Keratinocyte (primary cell): ENCODE results near the gene KLHL2. TPM values are rescaled to one million over a fixed set of nuclear protein-coding genes. Genes with fewer than 3 reads are reported as not detected.

ENCODE experiments used
- DNase-seq: peaks from one replicate; pipeline ENCODE4 v3.0.0-alpha.2; 2011; ENCODE audit warnings: low read depth, missing footprints, low spot score
- FAIRE-seq: peaks from 2 replicates; lab custom pipeline; 2011; peaks lifted over from hg19 to GRCh38; lab: Jason Lieb, UNC
- H2AFZ ChIP-seq: 2 replicates; pipeline ENCODE4 v1.6.0; 2012; ENCODE audit warnings: low read length, control low read depth, inconsistent platforms; ENCODE audit not compliant: control insufficient read depth
- H3K27ac ChIP-seq: 2 replicates; pipeline ENCODE4 v1.5.1; 2011; ENCODE audit warnings: low read length; ENCODE audit not compliant: control insufficient read depth, insufficient read depth
- H3K27me3 ChIP-seq: 3 replicates; pipeline ENCODE4 v1.6.0; 2011; ENCODE audit warnings: low read length; ENCODE audit not compliant: control insufficient read depth, insufficient read depth; ENCODE audit errors: extremely low read depth
- H3K36me3 ChIP-seq, 2 experiments: 2 replicates in 1 of 2; 3 replicates in 1 of 2; pipeline ENCODE4 v1.5.1; 2011; ENCODE audit warnings: low read length in 2 of 2, mild to moderate bottlenecking in 1 of 2; ENCODE audit not compliant: control insufficient read depth in 2 of 2, insufficient read depth in 2 of 2; ENCODE audit errors: extremely low read depth in 1 of 2
- H3K4me1 ChIP-seq: 3 replicates; pipeline ENCODE4 v1.5.1; 2011; ENCODE audit warnings: low read length; ENCODE audit not compliant: control insufficient read depth, insufficient read depth; ENCODE audit errors: extremely low read depth
- H3K4me2 ChIP-seq: 3 replicates; pipeline ENCODE4 v1.6.0; 2011; ENCODE audit warnings: low read depth, low read length; ENCODE audit not compliant: control insufficient read depth, insufficient read depth; ENCODE audit errors: extremely low read depth
- H3K4me3 ChIP-seq, 3 experiments: fragments of 200-600 bp in 1 of 3; sonication (generic) in 1 of 3; 2 replicates in 2 of 3; 3 replicates in 1 of 3; pipeline ENCODE4 v1.5.1; 2011 to 2016; ENCODE audit warnings: low read length in 3 of 3, mild to moderate bottlenecking in 3 of 3, control low read depth in 2 of 3, inconsistent platforms in 1 of 3, low read depth in 1 of 3, mixed read lengths in 1 of 3, mixed run types in 1 of 3, moderate library complexity in 1 of 3; ENCODE audit not compliant: control insufficient read depth in 2 of 3, insufficient read depth in 2 of 3; ENCODE audit errors: extremely low read depth in 1 of 3
- H3K79me2 ChIP-seq: 2 replicates; pipeline ENCODE4 v1.6.0; 2012; ENCODE audit warnings: low read length; ENCODE audit not compliant: control insufficient read depth, insufficient read depth
- H3K9ac ChIP-seq: 3 replicates; pipeline ENCODE4 v1.6.0; 2011; ENCODE audit warnings: low read length; ENCODE audit not compliant: control insufficient read depth, insufficient read depth; ENCODE audit errors: extremely low read depth
- H3K9me1 ChIP-seq: 3 replicates; pipeline ENCODE4 v1.6.0; 2011; ENCODE audit warnings: low read length; ENCODE audit not compliant: control insufficient read depth, insufficient read depth; ENCODE audit errors: extremely low read depth
- H3K9me3 ChIP-seq: 2 replicates; pipeline ENCODE4 v1.5.1; 2012; ENCODE audit warnings: low read depth, low read length; ENCODE audit not compliant: control insufficient read depth
- H4K20me1 ChIP-seq: 3 replicates; pipeline ENCODE4 v1.6.0; 2011; ENCODE audit warnings: low read length; ENCODE audit not compliant: control insufficient read depth, insufficient read depth; ENCODE audit errors: extremely low read depth
- CTCF ChIP-seq, 3 experiments: IDR thresholded peaks in 1 of 3; conservative IDR thresholded peaks in 1 of 3; optimal IDR thresholded peaks in 1 of 3; 2 replicates in 2 of 3; 3 replicates in 1 of 3; pipeline versions ENCODE3 to v1.5.1; 2011; ENCODE audit warnings: low read length in 3 of 3, mild to moderate bottlenecking in 3 of 3, moderate library complexity in 2 of 3, control low read depth in 1 of 3, inconsistent platforms in 1 of 3; ENCODE audit not compliant: insufficient read depth in 2 of 3; ENCODE audit errors: extremely low read depth in 1 of 3
- EZH2 ChIP-seq: IDR thresholded peaks from one replicate; pipeline ENCODE4 v1.6.1; 2012; ENCODE audit warnings: inconsistent platforms, mild to moderate bottlenecking, low read length, moderate library complexity
- dilution Hi-C: fragments of 300-500 bp; cut with MboI; formaldehyde crosslinking; loops from one replicate; pipeline ENCODE4 v1.7.0; 2020; ENCODE audit warnings: low sequenced_read_pairs; ENCODE audit not compliant: extremely low pct_ligation_motif_present
- polyA plus RNA-seq, 5 experiments: library from polyadenylated mRNA; depleted of rRNA in 3 of 5; stranded (reverse) in 3 of 5; stranded (forward) in 1 of 5; unstranded in 1 of 5; fragments of >200 nt; gene quantifications; 1 replicate in 1 of 5; 2 replicates in 3 of 5; 3 replicates in 1 of 5; pipeline versions ENCODE4 v1.2.1 to v1.2.3, GENCODE V29; 2011 to 2012; ENCODE audit warnings: missing spikeins in 2 of 5, low read depth in 1 of 5, low replicate concordance in 1 of 5

The KLHL2 gene
- polyA plus RNA-seq, 1 donor (not counting 4 experiments of a cell fraction or from before 2014, with no cell fraction given): 18.5 TPM

GRCh38 chr4:165294907-165295306 is 87.5 kb downstream of the KLHL2 start:
- Histone ChIP-seq H3K9ac (no peak overlapping the region), H3K27me3 (no peaks in the 10 kb centered on the region), H3K4me1 (no peaks in the 10 kb centered on the region), H4K20me1 (no peaks in the 10 kb centered on the region), H3K79me2 (peaks cover 1% of the 10 kb centered on the region), H3K4me3 (no peak overlapping the region), H3K9me1 (peaks cover 3% of the 10 kb centered on the region), H3K4me2 (no peak overlapping the region), H3K9me3 (no peaks in the 10 kb centered on the region), H3K36me3 (peaks cover 0 to 6% of the 10 kb centered on the region in 2 experiments), H3K27ac (no peak overlapping the region), H2AFZ (no peak overlapping the region)
- TF ChIP-seq CTCF (optimal IDR thresholded peaks at IDR 0.05 in 1 of 3, IDR thresholded peaks at IDR 0.05 in 1 of 3, conservative IDR thresholded peaks at IDR 0.05 in 1 of 3; ENCODE audit: extremely low read depth in 1 of 3, insufficient read depth in 2 of 3, low read length in 3 of 3) (no peak), EZH2 (no peak)
- dilution Hi-C loops: no loop called here
- FAIRE-seq (no peak), DNase-seq (no peak)

- Histone ChIP-seq H4K20me1 (no peaks in the 10 kb centered on the region), H3K27me3 (no peaks in the 10 kb centered on the region), H3K36me3 (peaks cover 0 to 4% of the 10 kb centered on the region in 2 experiments), H3K9me3 (no peaks in the 10 kb centered on the region), H3K4me2 (no peak overlapping the region), H3K9ac (no peak overlapping the region), H3K79me2 (no peaks in the 10 kb centered on the region), H3K4me3 (no peak overlapping the region), H3K9me1 (no peaks in the 10 kb centered on the region), H2AFZ (no peak overlapping the region), H3K4me1 (no peaks in the 10 kb centered on the region), H3K27ac (no peak overlapping the region)
- TF ChIP-seq CTCF (optimal IDR thresholded peaks at IDR 0.05 in 1 of 3, IDR thresholded peaks at IDR 0.05 in 1 of 3, conservative IDR thresholded peaks at IDR 0.05 in 1 of 3; ENCODE audit: extremely low read depth in 1 of 3, insufficient read depth in 2 of 3, low read length in 3 of 3) (no peak), EZH2 (no peak)
- no peak for FAIRE-seq
- no peak for DNase-seq
- dilution Hi-C loops: no loop called here
Measured at GRCh38 chr4:165297626-165298025, 90.3 kb downstream of the KLHL2 start.
